Sigmoid colon (tissue), 7 donors: Measurements from ENCODE around the gene ZYG11A. TPM values are rescaled to one million over a fixed set of nuclear protein-coding genes. Genes with fewer than 3 reads are reported as not detected.

Experiments used
- DNase-seq: peaks from one replicate; pipeline ENCODE4 v3.0.0-alpha.2; 2019
- H3K27ac ChIP-seq, 4 donors: fragments of 200-600 bp; sonication (generic); one replicate each; pipeline ENCODE4 v1.5.1; 2016 to 2019; ENCODE audit warnings: mild to moderate bottlenecking in 1 of 4
- H3K27me3 ChIP-seq, 3 donors: fragments of 200-600 bp; sonication (generic); one replicate each; pipeline ENCODE4 v1.5.1; 2019; ENCODE audit warnings: mild to moderate bottlenecking in 1 of 3
- H3K36me3 ChIP-seq, 4 donors: fragments of 200-600 bp; sonication (generic); one replicate each; pipeline ENCODE4 v1.5.1; 2016 to 2019
- H3K4me1 ChIP-seq, 4 donors: fragments of 200-600 bp; sonication (generic); one replicate each; pipeline ENCODE4 v1.5.1; 2017 to 2019
- H3K4me3 ChIP-seq, 4 donors: fragments of 200-600 bp; sonication (generic); one replicate each; pipeline ENCODE4 v1.5.1; 2017 to 2019; ENCODE audit warnings: mild to moderate bottlenecking in 2 of 4, moderate library complexity in 1 of 4
- H3K9me3 ChIP-seq, 4 donors: fragments of 200-600 bp in 3 of 4; sonication (generic) in 3 of 4; one replicate each; pipeline versions ENCODE4 v1.5.1 to v1.6.1; 2013 to 2019
- CTCF ChIP-seq, 4 experiments: fragments of 450-650 bp in 3 of 4; fragments of 200-600 bp in 1 of 4; IDR thresholded peaks; one replicate each; pipeline ENCODE4 v1.5.1; 2016 to 2019; ENCODE audit warnings: antibody characterized with exemption in 4 of 4, mild to moderate bottlenecking in 3 of 4, moderate library complexity in 2 of 4
- EP300 ChIP-seq, 4 donors: sonication (generic); formaldehyde crosslinking; IDR thresholded peaks; one replicate each; pipeline ENCODE4 v1.6.1; 2017; ENCODE audit warnings: antibody characterized with exemption in 4 of 4
- POLR2A ChIP-seq, 2 donors: fragments of 450-650 bp; IDR thresholded peaks; one replicate each; pipeline ENCODE4 v1.6.1; 2016; ENCODE audit warnings: antibody characterized with exemption in 2 of 2, mild to moderate bottlenecking in 2 of 2, moderate library complexity in 2 of 2
- POLR2AphosphoS5 ChIP-seq, 4 donors: sonication (generic); formaldehyde crosslinking; IDR thresholded peaks; one replicate each; pipeline ENCODE4 v1.6.1; 2017; ENCODE audit warnings: antibody characterized with exemption in 4 of 4
- WGBS, 2 donors: extraction: QIAGEN DNeasy Blood & Tissue Kit; methylation state at CpG; one replicate each; pipeline ENCODE4 v1.1.7; 2013; 5-methylcytosine and 5-hydroxymethylcytosine counted together
- intact Hi-C: fragments of 100-400 bp; cut with DNase I; formaldehyde crosslinking; loops from one replicate; pipeline ENCODE4 v1.15.1; 2023
- polyA plus RNA-seq, 3 donors: library from polyadenylated mRNA; stranded (reverse); fragments of 200-250 nt; gene quantifications; one replicate each; pipeline ENCODE4 v1.2.3, GENCODE V29; 2013
- total RNA-seq, 4 donors: library from RNA; depleted of rRNA; stranded (reverse); fragments of >200 nt; gene quantifications; one replicate each; pipeline ENCODE4 v1.1.0, GENCODE V29; 2016
- donor health status: healthy with polysubstance abuse.
- donor health status: Bipolar disorder and iron deficiency.
- donor health status: healthy.

ZYG11A gene
- total and polyA plus RNA-seq, 7 donors: 0.07 TPM; not detected in 6

GRCh38 chr1:52911541-52911940 is 69.0 kb downstream of the ZYG11A start:
- Histone ChIP-seq H3K36me3 (peaks cover 0 to 30% (median 4%) of the 10 kb centered on the region in 4 donors), H3K27me3 (no peaks in the 10 kb centered on the region), H3K4me1 (peaks cover 0 to 7% (median 0%) of the 10 kb centered on the region in 4 donors), H3K9me3 (no peaks in the 10 kb centered on the region), H3K4me3 (no peak overlapping the region), H3K27ac (no peak overlapping the region)
- no peak for TF ChIP-seq POLR2A (IDR thresholded peaks at IDR 0.05)
- no peak for TF ChIP-seq CTCF (IDR thresholded peaks at IDR 0.05)
- no peak for TF ChIP-seq EP300 (IDR thresholded peaks at IDR 0.05)
- no peak for TF ChIP-seq POLR2AphosphoS5 (IDR thresholded peaks at IDR 0.05)
- WGBS, 2 donors: 96 to 97% methylated on average over 10 of the region's 10 CpGs
- intact Hi-C loops: no loop called here
- no peak for DNase-seq

GRCh38 chr1:52913014-52913413 is 70.5 kb downstream of the ZYG11A start:
- Histone ChIP-seq H3K4me3 (no peak overlapping the region), H3K27me3 (no peaks in the 10 kb centered on the region), H3K36me3 (peaks cover 0 to 22% (median 4%) of the 10 kb centered on the region in 4 donors), H3K27ac (no peak overlapping the region), H3K4me1 (peaks cover 0 to 7% (median 0%) of the 10 kb centered on the region in 4 donors), H3K9me3 (no peaks in the 10 kb centered on the region)
- WGBS, 2 donors: 86 to 91% methylated on average over 3 of the region's 3 CpGs
- intact Hi-C loops: no loop called here
- DNase-seq: no peak
- TF ChIP-seq POLR2A (IDR thresholded peaks at IDR 0.05) (no peak), EP300 (IDR thresholded peaks at IDR 0.05) (no peak), CTCF (IDR thresholded peaks at IDR 0.05) (no peak), POLR2AphosphoS5 (IDR thresholded peaks at IDR 0.05) (no peak)

- H3K4me1 ChIP-seq: peaks cover 0 to 7% (median 0%) of the 10 kb centered on the region in 4 donors
- TF ChIP-seq EP300 (IDR thresholded peaks at IDR 0.05) (no peak), POLR2AphosphoS5 (IDR thresholded peaks at IDR 0.05) (no peak), POLR2A (IDR thresholded peaks at IDR 0.05) (no peak), CTCF (IDR thresholded peaks at IDR 0.05) (no peak)
- H3K27ac ChIP-seq: no peak overlapping the region
- H3K9me3 ChIP-seq: no peaks in the 10 kb centered on the region
- H3K36me3 ChIP-seq: peaks cover 0 to 18% (median 4%) of the 10 kb centered on the region in 4 donors
- H3K4me3 ChIP-seq: no peak overlapping the region
- no peak for DNase-seq
- intact Hi-C loops: no loop called here
- H3K27me3 ChIP-seq: no peaks in the 10 kb centered on the region
- WGBS, 2 donors: 84 to 87% methylated on average over 8 of the region's 8 CpGs
Measured at GRCh38 chr1:52913537-52913936, 71.0 kb downstream of the ZYG11A start.

- no peaks in the 10 kb centered on the region for H3K27me3 ChIP-seq
- peaks cover 0 to 18% (median 4%) of the 10 kb centered on the region in 4 donors for H3K36me3 ChIP-seq
- no peak overlapping the region for H3K27ac ChIP-seq
- no peak for DNase-seq
- peaks cover 0 to 7% (median 0%) of the 10 kb centered on the region in 4 donors for H3K4me1 ChIP-seq
- WGBS, 2 donors: 88% methylated on average over 5 of the region's 5 CpGs
- no peak overlapping the region for H3K4me3 ChIP-seq
- H3K9me3 ChIP-seq: no peaks in the 10 kb centered on the region
- no peak for TF ChIP-seq POLR2A (IDR thresholded peaks at IDR 0.05)
- TF ChIP-seq POLR2AphosphoS5 (IDR thresholded peaks at IDR 0.05): no peak
- no peak for TF ChIP-seq CTCF (IDR thresholded peaks at IDR 0.05)
- TF ChIP-seq EP300 (IDR thresholded peaks at IDR 0.05): no peak
- intact Hi-C loops: no loop called here
Measured at GRCh38 chr1:52914463-52914862, 71.9 kb downstream of the ZYG11A start.
